ENCODE measurements around the gene POLR3E. TPM values are rescaled to one million over a fixed set of nuclear protein-coding genes. Genes with fewer than 3 reads are reported as not detected.

The POLR3E gene
- total RNA-seq, 1 experiment from 2014 or later = 65.0 TPM

GRCh38 chr16:22317625-22318024 is 20.4 kb downstream of the POLR3E start:
- ChIA-PET RAD21 (ENCODE audit: low non-redundant PET in 1 of 2, low total read pairs in 2 of 2, uncharacterized antibody in 2 of 2, unreplicated experiment in 2 of 2) (no interaction called here), POLR2A (no interaction called here), CTCF (no interaction called here)
- Histone ChIP-seq H3K9me2 (ENCODE audit: insufficient read depth) (no peaks in the 10 kb centered on the region), H3K27me3 (ENCODE audit: insufficient read depth, low read length) (no peaks in the 10 kb centered on the region), H3K9ac (ENCODE audit: low read length) (no peak overlapping the region), H2AFZ (ENCODE audit: low read depth, low read length, poor library complexity, severe bottlenecking) (no peak overlapping the region), H3K36me3 (ENCODE audit: control insufficient read depth in 1 of 2, insufficient read depth in 2 of 2, low read length in 2 of 2) (peaks cover 22 to 34% of the 10 kb centered on the region in 2 experiments), H3K4me2 (ENCODE audit: low read length) (no peak overlapping the region), H4K20me1 (ENCODE audit: insufficient read depth) (no peaks in the 10 kb centered on the region), H3K9me3 (ENCODE audit: control insufficient read depth in 1 of 2, insufficient read depth in 1 of 2, low read depth in 1 of 2, low read length in 2 of 2) (no peaks in the 10 kb centered on the region), H3K27ac (ENCODE audit: low read depth, low read length) (no peak overlapping the region), H3K79me2 (ENCODE audit: insufficient read depth, low read length) (peaks cover 11% of the 10 kb centered on the region; the same call in 1 of the 2 replicates), H3K4me1 (ENCODE audit: control insufficient read depth in 1 of 2, insufficient read depth in 2 of 2, low read length in 2 of 2) (no peaks in the 10 kb centered on the region), H3K4me3 (replicated peaks in 1 of 2; ENCODE audit: low read depth in 1 of 2, low read length in 2 of 2) (no peak overlapping the region)
- ATAC-seq (no peak), DNase-seq (ENCODE audit: low read depth, low spot score) (no peak)
- TF ChIP-seq CBX3 (IDR thresholded peaks at IDR 0.05; ENCODE audit: low read depth) = no peak
- no TSS peak for BruUV-seq (replicated peaks)
- intact Hi-C loops (cut with micrococcal nuclease) = no loop called here

DNA sequence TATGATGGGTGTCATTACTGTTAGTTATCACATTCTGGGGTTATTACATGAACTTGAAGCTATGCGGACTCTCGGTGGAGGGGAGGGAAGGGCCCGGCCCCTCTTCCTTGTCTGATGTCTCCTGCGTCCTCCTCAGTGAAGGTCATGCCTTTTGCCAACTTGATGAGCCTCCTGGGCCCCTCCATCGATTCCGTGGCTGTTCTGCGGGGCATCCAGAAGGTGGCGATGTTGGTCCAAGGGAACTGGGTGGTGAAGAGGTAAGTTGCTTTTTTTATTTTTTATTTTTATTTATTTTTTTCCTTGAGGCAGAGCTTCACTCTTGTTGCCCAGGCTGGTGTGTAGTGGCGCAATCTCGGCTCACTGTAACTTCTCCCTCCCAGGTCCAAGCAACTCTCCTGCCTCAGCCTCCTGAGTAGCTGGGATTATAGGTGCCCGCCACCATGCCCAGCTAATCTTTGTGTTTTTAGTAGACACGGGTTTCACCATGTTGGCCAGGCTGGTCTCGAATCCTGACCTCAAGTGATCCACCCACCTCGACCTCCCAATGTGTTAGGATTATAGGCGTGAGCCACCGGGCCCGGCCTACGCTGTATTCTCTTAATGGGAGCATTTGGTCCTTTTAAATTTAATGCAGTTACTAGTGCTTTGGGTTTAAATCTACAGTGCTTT is 21.6 kb downstream of the POLR3E start:
- H2AFZ ChIP-seq (ENCODE audit: low read depth, low read length, poor library complexity, severe bottlenecking) = no peak overlapping the region
- RAD21 ChIA-PET (ENCODE audit: low non-redundant PET in 1 of 2, low total read pairs in 2 of 2, uncharacterized antibody in 2 of 2, unreplicated experiment in 2 of 2) = no interaction called here
- peaks cover 24 to 29% of the 10 kb centered on the region in 2 experiments for H3K36me3 ChIP-seq (ENCODE audit: control insufficient read depth in 1 of 2, insufficient read depth in 2 of 2, low read length in 2 of 2)
- H3K79me2 ChIP-seq (ENCODE audit: insufficient read depth, low read length) = peaks cover 11% of the 10 kb centered on the region; the same call in 1 of the 2 replicates
- no peak overlapping the region for H3K4me3 ChIP-seq (replicated peaks in 1 of 2; ENCODE audit: low read depth in 1 of 2, low read length in 2 of 2)
- POLR2A ChIA-PET = no interaction called here
- TF ChIP-seq YY1 (IDR thresholded peaks at IDR 0.05; ENCODE audit: extremely low read depth, insufficient replicate concordance, low read depth, low read length) (no peak), CTCF (IDR thresholded peaks at IDR 0.05 in 2 of 3, conservative IDR thresholded peaks at IDR 0.05 in 1 of 3; ENCODE audit: borderline replicate concordance in 1 of 3, insufficient read depth in 1 of 3, low read depth in 2 of 3, low read length in 2 of 3) (peak; percentile 61 to 85 (median 68)), RAD21 (IDR thresholded peaks at IDR 0.05; ENCODE audit: low read depth) (peak; percentile 68), ZNF274 (IDR thresholded peaks at IDR 0.05; ENCODE audit: low read depth, low read length) (no peak)
- no peaks in the 10 kb centered on the region for H3K9me3 ChIP-seq (ENCODE audit: control insufficient read depth in 1 of 2, insufficient read depth in 1 of 2, low read depth in 1 of 2, low read length in 2 of 2)
- no peaks in the 10 kb centered on the region for H3K27me3 ChIP-seq (ENCODE audit: insufficient read depth, low read length)
- H3K27ac ChIP-seq (ENCODE audit: low read depth, low read length) = no peak overlapping the region
- BruUV-seq (replicated peaks) = no TSS peak
- intact Hi-C loops (cut with micrococcal nuclease) = no loop called here
- DNase-seq (ENCODE audit: low read depth, low spot score) (no peak), ATAC-seq (peak; percentile 61)
- CTCF ChIA-PET = interaction anchor here (0.8 to 1.4 kb wide), 4 partner anchors 13 to 1162 kb away, joined by 3 to 7 read pairs (median 4); no protein-coding TSS in a partner anchor
- no peaks in the 10 kb centered on the region for H3K9me2 ChIP-seq (ENCODE audit: insufficient read depth)
- no peak overlapping the region for H3K4me2 ChIP-seq (ENCODE audit: low read length)
- H4K20me1 ChIP-seq (ENCODE audit: insufficient read depth) = no peaks in the 10 kb centered on the region
- no peak overlapping the region for H3K9ac ChIP-seq (ENCODE audit: low read length)
- no peaks in the 10 kb centered on the region for H3K4me1 ChIP-seq (ENCODE audit: control insufficient read depth in 1 of 2, insufficient read depth in 2 of 2, low read length in 2 of 2)
